Muscle layer of colon (tissue), 2 donors: Measurements from ENCODE around the gene GSTM4.
A peak's percentile ranks its signal among the peaks of the same experiment; 100 is the strongest.

ENCODE experiments used
- H3K27ac ChIP-seq: one replicate; pipeline ENCODE4 v1.7.0; 2013; ENCODE audit warnings: low read depth, mild to moderate bottlenecking, low read length, moderate library complexity
- H3K27me3 ChIP-seq, 2 donors: one replicate each; pipeline ENCODE4 v1.7.0; 2013; ENCODE audit warnings: low read length in 2 of 2, mild to moderate bottlenecking in 2 of 2; ENCODE audit not compliant: insufficient read depth in 2 of 2, control insufficient read depth in 1 of 2
- H3K36me3 ChIP-seq: one replicate; pipeline ENCODE4 v1.7.0; 2013; ENCODE audit warnings: mild to moderate bottlenecking, low read length; ENCODE audit not compliant: insufficient read depth
- H3K4me1 ChIP-seq: one replicate; pipeline ENCODE4 v1.7.0; 2013; ENCODE audit warnings: mild to moderate bottlenecking, low read length; ENCODE audit not compliant: insufficient read depth
- H3K4me3 ChIP-seq, 2 donors: one replicate each; pipeline ENCODE4 v1.7.0; 2013; ENCODE audit warnings: low read length in 2 of 2, low read depth in 1 of 2, mild to moderate bottlenecking in 1 of 2, moderate library complexity in 1 of 2
- H3K9ac ChIP-seq: one replicate; pipeline ENCODE4 v1.7.0; 2013; ENCODE audit warnings: low read length
- H3K9me3 ChIP-seq: one replicate; pipeline ENCODE4 v1.7.0; 2013; ENCODE audit warnings: mild to moderate bottlenecking, low read length
- donor health status: abdominal sarcoma.
- donor health status: Adenocarcinoma of cecum.

Gene GSTM4

DNA sequence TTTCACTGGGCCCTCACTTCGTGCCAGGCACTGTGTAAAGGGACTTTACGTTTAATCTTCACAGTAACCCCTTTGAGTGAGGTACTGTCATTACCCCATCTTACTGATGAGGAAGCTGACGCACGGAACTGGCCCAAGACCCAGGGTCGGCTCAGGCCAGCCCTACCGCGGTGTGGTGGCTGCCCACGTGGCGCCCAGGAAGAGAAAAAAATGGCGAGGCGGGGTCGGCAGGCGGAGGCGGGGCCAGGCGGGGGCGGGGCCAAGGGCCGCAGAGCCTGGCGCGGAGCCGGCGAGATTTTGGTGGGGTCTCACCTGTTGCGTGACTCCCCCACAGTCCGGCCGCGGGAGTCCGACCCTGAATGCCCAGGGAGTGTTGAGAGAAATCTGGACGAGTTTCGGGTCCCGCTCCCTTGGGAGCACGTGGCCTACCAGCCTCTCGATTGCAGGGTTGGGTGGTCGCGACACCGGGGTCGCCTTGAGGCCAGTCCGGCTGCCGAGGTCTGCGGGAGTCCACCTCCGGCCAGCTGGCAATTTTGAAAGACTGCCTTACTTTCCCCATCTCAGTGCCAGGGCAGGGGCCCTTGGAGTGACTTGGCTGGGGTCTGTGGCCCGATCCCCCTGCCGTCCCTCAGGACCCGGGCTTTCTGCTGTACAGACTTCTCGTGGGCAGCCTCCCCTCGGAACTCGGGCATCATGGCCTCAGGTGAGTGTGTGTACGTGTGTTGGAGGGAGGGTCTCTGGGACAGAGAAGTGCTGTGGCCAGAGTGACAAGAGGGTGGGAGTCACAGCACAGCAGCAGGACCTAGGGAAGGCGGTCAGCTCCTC lies 36.1 kb upstream of the GSTM4 start, which contains the start of the genes AMPD2 and GNAT2:
AMPD2 (plus strand) TSS at position 262 of the 825 bp plus-strand sequence. CDS start 1,339 bp downstream, outside the sequence.
GNAT2 (minus strand) TSS at position 41 of the 825 bp plus-strand sequence. CDS start 6,746 bp downstream, outside the sequence.
- H3K27ac ChIP-seq: peak within 1 kb of the TSS; percentile 82
- H3K4me1 ChIP-seq: peaks cover 35% of the 10 kb centered on the region
- peak within 1 kb of the TSS; percentile 72 to 97 for H3K4me3 ChIP-seq
- H3K9ac ChIP-seq: peak within 1 kb of the TSS; percentile 76
- H3K27me3 ChIP-seq: no peaks in the 10 kb centered on the region
- no peaks in the 10 kb centered on the region for H3K36me3 ChIP-seq
- no peaks in the 10 kb centered on the region for H3K9me3 ChIP-seq

- Histone ChIP-seq H3K27me3 (no peaks in the 10 kb centered on the region), H3K9me3 (no peaks in the 10 kb centered on the region), H3K9ac (peak overlapping the region; percentile 76), H3K27ac (peak overlapping the region; percentile 82), H3K36me3 (no peaks in the 10 kb centered on the region), H3K4me1 (peaks cover 35% of the 10 kb centered on the region), H3K4me3 (peak overlapping the region; percentile 72 to 97)
These were observed 35.5 kb upstream of the GSTM4 start for GRCh38 chr1:109620401-109620791.

DNA sequence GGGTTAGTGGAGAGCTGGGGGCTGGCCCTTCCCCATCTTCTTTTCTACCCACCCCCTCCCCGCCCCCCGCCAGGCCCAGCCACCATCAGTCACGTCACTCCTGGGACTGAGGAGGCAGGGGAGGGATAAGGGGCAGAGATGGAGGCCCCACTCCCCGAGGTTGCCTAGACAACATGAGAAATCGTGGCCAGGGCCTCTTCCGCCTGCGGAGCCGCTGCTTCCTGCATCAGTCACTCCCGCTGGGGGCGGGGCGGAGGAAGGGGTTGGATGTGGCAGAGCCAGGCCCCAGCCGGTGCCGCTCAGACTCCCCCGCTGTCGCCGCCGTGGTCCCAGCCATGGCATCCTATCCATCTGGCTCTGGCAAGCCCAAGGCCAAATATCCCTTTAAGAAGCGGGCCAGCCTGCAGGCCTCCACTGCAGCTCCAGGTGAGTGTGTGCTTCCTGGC lies 35.0 kb upstream of the GSTM4 start:
- no peak overlapping the region for H3K9ac ChIP-seq
- no peaks in the 10 kb centered on the region for H3K36me3 ChIP-seq
- H3K4me1 ChIP-seq: peaks cover 35% of the 10 kb centered on the region
- no peaks in the 10 kb centered on the region for H3K9me3 ChIP-seq
- H3K27ac ChIP-seq: peak overlapping the region; percentile 82
- no peaks in the 10 kb centered on the region for H3K27me3 ChIP-seq
- H3K4me3 ChIP-seq: peak overlapping the region; percentile 72 to 97

DNA sequence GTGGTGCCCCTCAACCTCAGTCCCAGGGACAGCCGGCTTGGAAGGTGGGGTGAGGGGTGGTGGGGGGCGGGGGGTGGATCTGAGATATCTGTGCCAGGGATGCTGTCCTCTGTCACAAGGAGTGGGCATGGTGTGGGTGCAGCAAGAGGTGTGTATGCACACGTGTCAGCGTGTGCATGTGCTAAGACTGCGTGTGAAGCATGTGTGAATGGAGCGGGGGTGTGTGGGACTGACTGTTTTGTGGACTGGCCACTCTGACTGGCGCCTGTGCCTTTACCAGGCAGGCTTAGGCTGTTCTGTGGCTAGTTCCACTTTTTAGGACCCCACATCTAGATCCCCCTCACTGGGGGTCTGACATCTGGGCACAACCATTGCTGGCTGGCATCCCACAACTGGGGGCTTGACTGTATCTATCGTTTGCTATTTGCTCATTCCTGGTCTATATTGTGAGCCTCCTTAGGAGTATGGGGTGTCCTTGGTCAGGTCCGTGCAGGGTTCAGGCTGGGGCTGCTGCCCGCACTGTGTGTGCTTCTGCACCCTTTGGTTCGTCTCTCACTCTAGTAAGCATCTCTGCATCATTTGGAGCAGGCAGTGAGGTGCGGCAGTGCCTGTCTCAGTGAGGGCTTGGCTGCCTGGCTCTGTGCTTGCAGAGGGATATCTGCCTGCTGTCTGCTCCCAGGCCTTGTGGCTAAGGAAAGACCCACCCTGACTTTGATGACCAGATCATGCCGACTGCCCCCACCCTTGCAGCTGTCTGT lies 34.3 kb upstream of the GSTM4 start:
- no peak overlapping the region for H3K9ac ChIP-seq
- H3K9me3 ChIP-seq: no peaks in the 10 kb centered on the region
- peaks cover 35% of the 10 kb centered on the region for H3K4me1 ChIP-seq
- peak overlapping the region; percentile 55 for H3K27ac ChIP-seq
- no peaks in the 10 kb centered on the region for H3K36me3 ChIP-seq
- H3K27me3 ChIP-seq: no peaks in the 10 kb centered on the region
- H3K4me3 ChIP-seq: peak overlapping the region; percentile 72 to 97

- peaks cover 35% of the 10 kb centered on the region for H3K4me1 ChIP-seq
- H3K27me3 ChIP-seq: no peaks in the 10 kb centered on the region
- peaks cover 7% of the 10 kb centered on the region for H3K36me3 ChIP-seq
- H3K9ac ChIP-seq: no peak overlapping the region
- H3K9me3 ChIP-seq: no peaks in the 10 kb centered on the region
- H3K4me3 ChIP-seq: no peak overlapping the region
- H3K27ac ChIP-seq: no peak overlapping the region
These were observed 33.6 kb upstream of the GSTM4 start for GRCh38 chr1:109622137-109622892.

DNA sequence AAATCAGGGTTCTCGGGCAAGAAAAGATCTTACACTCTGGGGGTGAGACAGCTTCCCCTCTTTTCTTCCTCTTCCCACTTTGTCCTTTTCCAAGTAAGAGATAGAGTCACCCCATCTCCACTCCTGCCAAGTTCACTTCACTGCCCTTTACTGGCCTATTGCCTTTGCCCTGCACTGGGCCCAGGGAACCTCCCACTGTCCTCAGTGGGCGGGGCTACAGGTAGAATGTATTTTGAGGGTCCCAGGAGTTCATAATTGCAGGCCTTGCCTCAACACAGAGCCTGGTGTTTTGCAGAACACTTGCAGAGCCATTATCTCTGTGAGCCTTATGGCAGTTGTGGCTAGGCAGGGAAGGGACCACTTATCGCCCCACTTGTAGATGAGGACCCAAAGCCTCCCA lies 33.0 kb upstream of the GSTM4 start:
- peaks cover 35% of the 10 kb centered on the region for H3K4me1 ChIP-seq
- no peak overlapping the region for H3K27ac ChIP-seq
- no peaks in the 10 kb centered on the region for H3K9me3 ChIP-seq
- no peak overlapping the region for H3K4me3 ChIP-seq
- H3K9ac ChIP-seq: no peak overlapping the region
- no peaks in the 10 kb centered on the region for H3K27me3 ChIP-seq
- peaks cover 12% of the 10 kb centered on the region for H3K36me3 ChIP-seq

GRCh38 chr1:109623601-109624161 lies 32.2 kb upstream of the GSTM4 start:
- Histone ChIP-seq H3K4me3 (peak overlapping the region in 1 of 2 donors; percentile 23), H3K9ac (no peak overlapping the region), H3K27ac (peak overlapping the region; percentile 9), H3K4me1 (peaks cover 35% of the 10 kb centered on the region), H3K9me3 (no peaks in the 10 kb centered on the region), H3K36me3 (peaks cover 20% of the 10 kb centered on the region), H3K27me3 (no peaks in the 10 kb centered on the region)

GRCh38 chr1:109624201-109625010 lies 31.5 kb upstream of the GSTM4 start:
- no peak overlapping the region for H3K27ac ChIP-seq
- H3K9ac ChIP-seq: no peak overlapping the region
- no peaks in the 10 kb centered on the region for H3K27me3 ChIP-seq
- peak overlapping the region in 1 of 2 donors; percentile 23 for H3K4me3 ChIP-seq
- peaks cover 27% of the 10 kb centered on the region for H3K36me3 ChIP-seq
- no peaks in the 10 kb centered on the region for H3K9me3 ChIP-seq
- H3K4me1 ChIP-seq: peaks cover 31% of the 10 kb centered on the region

DNA sequence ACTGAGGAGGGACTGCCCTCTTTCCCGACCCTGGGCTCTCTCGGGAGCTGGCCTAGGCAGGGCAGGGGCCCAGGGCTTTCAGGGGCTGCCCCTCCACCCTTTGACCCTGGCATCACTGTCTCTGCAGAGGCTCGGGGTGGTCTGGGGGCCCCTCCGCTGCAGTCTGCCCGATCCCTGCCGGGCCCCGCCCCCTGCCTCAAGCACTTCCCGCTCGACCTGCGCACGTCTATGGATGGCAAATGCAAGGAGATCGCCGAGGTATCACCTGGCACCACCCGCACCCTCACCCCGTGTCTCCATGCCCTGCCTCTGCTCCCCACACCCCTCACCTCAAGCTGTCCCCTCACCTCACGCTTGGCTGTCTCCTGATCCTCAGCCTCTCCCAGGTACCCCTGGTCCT lies 30.7 kb upstream of the GSTM4 start:
- Histone ChIP-seq H3K9ac (no peak overlapping the region), H3K27ac (no peak overlapping the region), H3K4me3 (no peak overlapping the region)

More for the DNA sequence above, 30.7 kb upstream of the GSTM4 start:
- no peaks in the 10 kb centered on the region for H3K27me3 ChIP-seq
- no peaks in the 10 kb centered on the region for H3K9me3 ChIP-seq
- peaks cover 24% of the 10 kb centered on the region for H3K4me1 ChIP-seq
- peaks cover 35% of the 10 kb centered on the region for H3K36me3 ChIP-seq
